Activated T-helper 1 cell treated with anti-CD3 and anti-CD28 coated beads, Interleukin-2, amount 50 U/mL, for 16 hours (primary cell): ENCODE results near the gene HIPK2.

Experiments
- DNase-seq, 2 donors: peaks; one replicate each; pipeline ENCODE4 v3.0.0-alpha.2; 2020; ENCODE audit warnings: low read depth in 1 of 2, low spot score in 1 of 2

HIPK2 gene

GRCh38 chr7:139753081-139753692 lies 24.6 kb downstream of the HIPK2 start:
- no peak for DNase-seq

DNA sequence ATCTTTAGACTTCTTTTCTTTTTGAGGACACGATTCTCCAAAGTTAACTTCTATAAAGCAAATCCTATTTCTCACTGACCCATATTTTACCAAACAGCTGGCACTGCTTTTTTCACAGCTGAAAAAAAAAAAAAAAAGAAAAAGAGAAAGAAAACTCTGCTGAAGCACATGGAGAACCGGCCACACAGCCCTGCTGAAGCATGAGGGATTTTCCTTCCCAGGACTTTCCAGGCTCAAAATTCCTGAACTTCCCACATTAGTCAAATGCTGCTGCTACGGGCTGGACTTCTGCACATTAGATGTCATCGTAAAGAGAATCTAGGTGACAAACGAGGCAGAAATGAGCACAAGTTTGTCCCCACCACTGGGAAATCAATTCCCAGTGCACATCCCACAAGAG lies 25.2 kb downstream of the HIPK2 start:
- no peak for DNase-seq

GRCh38 chr7:139752148-139752547 lies 25.6 kb downstream of the HIPK2 start:
- DNase-seq, result no peak

- DNase-seq, result no peak
These were observed 27.2 kb downstream of the HIPK2 start for GRCh38 chr7:139750459-139751095.

- no peak for DNase-seq
These were observed 28.3 kb downstream of the HIPK2 start for GRCh38 chr7:139749545-139749944.

- no peak for DNase-seq
These were observed 28.9 kb downstream of the HIPK2 start for GRCh38 chr7:139748941-139749340.

DNA sequence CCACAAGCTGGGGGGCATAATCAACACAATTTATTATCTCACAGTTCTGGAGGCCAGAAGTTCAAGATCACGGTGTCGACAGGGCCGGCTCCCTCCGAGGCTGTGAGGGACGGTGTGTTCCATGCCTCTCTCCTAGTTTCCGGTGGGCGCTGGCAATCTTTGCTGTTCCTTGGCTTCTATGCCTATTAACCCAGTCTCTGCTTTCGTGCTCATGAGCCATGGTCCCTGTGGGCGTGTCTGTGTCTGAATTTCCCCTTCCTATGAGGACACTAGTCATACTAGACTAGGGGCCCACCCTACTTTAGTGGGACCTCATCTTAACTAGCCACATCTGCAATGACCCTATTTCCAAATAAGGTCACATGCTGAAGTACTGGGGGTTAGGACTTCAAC lies 29.4 kb downstream of the HIPK2 start:
- no peak for DNase-seq

DNA sequence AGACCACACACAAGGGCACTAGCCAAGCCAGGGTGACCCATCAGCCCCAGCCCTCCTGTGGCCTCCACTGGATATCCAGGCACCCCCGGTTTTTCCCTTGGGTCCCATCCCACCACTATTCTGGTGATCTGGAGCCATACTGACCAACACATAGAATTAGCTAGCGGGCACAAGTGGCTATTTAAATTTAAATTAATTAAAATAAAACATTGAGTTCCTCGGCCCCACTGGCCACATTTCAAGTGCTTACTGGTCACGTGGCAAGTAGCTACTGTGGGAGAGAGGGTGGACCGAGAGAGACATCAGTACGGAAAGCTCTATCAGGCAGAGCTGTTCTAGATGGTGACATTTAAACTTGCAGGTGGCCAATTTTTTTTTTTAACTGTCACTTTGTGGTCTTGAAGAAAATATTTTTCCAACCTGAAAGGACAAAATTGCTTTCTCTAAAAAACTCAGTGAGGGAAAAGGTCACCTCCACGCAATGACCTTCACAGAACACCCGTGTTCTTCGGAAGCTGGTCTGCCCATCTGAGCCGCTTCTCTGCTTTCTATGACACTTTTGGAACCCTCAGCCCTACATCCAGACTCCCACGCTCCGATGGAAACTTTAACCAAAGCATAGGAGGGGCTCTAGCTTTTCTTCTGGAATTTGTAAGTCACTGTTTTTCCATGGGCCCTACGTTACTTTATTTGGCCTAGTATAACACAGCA lies 30.0 kb downstream of the HIPK2 start:
- DNase-seq, result no peak

DNA sequence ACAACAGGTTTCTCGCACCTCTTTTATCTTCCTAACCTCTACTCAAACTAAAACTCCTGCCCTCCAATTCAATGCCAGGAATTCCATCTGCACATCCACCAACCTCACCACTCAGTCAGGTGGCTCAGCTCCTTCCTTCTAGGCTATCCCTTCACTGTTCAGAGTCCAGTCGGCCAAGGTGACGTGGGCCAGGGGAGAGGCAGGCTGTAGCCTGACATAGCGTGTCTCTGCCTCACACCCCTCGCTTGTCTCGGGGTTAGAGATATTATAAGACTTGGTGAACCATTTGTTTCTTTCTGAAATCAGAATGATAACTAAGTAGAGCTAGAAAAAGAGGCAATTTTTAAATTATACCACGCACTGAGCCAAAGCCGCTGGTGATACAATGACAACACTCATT lies 31.1 kb downstream of the HIPK2 start:
- no peak for DNase-seq

GRCh38 chr7:139745678-139746143 lies 32.1 kb downstream of the HIPK2 start:
- DNase-seq, result no peak

DNA sequence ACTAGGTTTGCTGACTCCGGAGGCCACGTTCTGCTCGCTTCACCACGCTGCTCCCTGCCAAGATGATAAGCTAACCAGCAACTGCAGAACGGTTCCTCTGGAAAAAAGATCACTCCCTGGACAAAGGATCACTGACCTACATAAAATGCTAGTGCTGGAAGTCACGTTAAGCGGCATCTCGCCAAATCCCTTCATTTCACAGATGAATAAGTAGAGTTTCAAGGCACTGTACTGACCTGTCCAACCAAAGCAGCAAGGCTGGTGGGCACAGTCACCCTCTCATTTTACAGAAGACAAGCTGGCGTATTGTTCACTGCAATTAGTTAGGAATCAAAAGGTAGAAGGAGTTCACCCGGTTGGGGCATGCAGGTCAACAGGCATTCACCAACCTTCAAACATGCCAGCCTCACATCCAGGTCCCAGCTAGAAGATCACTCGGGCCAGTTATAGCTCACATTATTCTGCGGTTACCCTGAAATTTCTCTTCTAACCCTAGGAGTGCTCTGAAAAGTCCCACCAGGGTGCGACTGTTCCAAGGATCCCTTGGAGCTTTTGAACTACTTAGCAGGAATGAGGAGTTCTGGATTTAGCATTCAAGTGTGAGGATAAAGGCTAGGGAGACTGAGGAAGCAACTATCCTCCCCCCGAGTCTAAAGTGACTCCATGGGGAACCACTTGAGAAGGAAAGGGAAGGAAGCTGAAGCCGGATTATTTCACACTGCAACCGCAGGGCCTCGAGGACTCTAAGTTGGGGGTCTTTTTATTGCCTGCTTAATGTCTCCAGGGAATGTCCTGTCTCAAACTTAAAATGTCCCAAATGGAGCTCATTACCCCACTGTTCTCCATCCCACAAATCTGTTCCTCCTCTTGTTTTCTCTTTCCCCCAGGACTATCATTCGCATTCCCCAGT lies 32.8 kb downstream of the HIPK2 start:
- DNase-seq, result no peak

GRCh38 chr7:139743967-139744767 lies 33.6 kb downstream of the HIPK2 start:
- no peak for DNase-seq

DNA sequence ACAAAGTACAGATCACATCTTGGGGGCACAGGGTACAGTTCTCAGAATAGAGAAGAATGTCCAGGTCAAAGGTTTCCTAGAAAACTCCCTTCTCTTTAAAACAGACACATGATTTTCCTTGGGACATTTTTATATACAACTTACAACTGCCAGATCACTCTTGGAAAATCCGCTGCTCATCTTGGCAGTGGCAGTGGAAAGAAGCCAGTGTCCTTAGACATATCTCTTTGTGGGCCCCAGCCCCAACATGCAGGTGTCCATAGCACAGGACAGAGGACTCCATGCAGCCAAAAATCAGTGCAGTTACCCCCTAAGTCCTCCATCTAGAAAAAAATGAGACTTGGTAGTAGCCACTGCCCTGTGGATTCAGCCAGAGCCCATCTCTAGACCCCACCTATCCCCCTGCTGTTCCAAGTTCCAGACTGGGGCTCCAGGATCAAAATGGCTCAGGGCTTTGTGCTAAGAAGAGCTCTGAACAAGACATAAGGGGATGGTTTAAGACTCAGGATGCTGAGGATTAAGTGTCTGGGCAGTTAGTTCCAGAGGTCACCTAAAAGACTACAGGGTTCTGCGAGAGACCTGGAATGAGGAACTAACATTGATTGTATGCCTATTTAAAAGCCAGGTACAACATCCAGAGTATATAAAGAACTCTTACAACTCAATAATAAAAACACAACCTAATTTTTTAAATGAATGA lies 34.4 kb downstream of the HIPK2 start:
- no peak for DNase-seq

- no peak for DNase-seq
These were observed 35.9 kb downstream of the HIPK2 start for GRCh38 chr7:139741789-139742344.

DNA sequence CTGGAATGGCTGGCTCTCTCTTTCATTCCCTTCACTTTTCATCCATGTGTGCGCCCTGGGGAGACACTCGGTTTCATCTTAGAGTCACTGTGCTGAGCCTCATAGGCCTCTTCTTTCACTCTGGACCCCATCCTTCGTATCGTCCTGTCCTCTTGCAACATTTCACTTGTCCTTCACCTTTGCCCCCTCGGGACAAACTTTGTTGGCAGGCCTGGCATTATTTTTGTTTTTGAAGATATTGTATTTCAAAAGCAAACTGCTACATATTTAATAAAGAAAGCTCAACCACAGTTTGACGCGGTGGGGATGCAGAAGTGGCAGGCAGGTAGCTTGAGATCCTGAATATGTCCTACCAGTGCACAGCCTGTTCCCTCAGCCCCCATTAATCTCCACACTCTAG lies 36.6 kb downstream of the HIPK2 start:
- no peak for DNase-seq

DNA sequence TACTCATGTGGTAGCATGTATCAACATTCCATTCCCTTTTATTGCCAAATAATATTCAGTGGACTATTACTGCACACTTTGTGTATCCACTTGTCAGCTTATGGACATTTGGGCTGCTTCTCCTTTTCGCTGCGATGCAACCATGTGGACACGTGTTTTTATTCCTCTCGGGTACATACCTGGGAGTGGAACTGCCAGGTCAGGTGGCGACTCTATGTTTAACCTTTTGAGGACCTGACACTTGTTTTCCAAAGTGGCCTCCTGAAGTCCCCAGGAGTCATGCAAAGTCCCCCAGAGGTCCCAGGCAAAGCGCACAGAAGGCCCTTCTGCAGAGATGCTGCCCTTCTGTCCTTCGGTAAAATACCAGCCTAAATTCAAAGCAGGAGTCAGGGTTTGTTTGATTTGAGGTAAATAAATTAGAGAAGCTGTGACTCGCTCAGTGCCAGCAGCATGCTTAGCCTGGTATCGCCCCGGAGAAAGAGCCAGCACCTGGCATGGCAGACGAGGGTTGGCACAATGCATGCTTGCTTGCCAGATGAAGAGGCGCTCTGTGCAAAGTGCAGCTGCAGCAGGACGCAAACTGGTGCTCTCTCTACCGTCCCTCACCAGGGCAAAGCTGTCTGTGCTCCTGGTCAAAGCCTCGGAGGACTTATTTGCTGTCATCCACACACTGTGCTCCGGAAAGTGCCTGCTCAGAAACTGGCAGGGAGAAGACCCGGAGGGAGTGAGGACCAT lies 37.8 kb downstream of the HIPK2 start:
- DNase-seq, result no peak

- no peak for DNase-seq
These were observed 39.0 kb downstream of the HIPK2 start for GRCh38 chr7:139738772-139739171.

GRCh38 chr7:139738101-139738489 lies 39.7 kb downstream of the HIPK2 start:
- DNase-seq, result no peak
